B cell (primary cell): ENCODE results near the gene ANTXR1.

Source experiments
- CTCF ChIP-seq: fragments of 200-600 bp; IDR thresholded peaks from one replicate; pipeline ENCODE4 v1.8.0; 2022; ENCODE audit warnings: antibody characterized with exemption, mild to moderate bottlenecking
- EZH2 ChIP-seq: IDR thresholded peaks from 2 replicates; pipeline ENCODE4 v1.6.1; 2012; ENCODE audit warnings: borderline replicate concordance, low read depth, mild to moderate bottlenecking, moderate library complexity, low read length; ENCODE audit not compliant: insufficient read depth, poor library complexity, severe bottlenecking

GRCh38 chr2:69003731-69004130, 9.2 kb upstream of the ANTXR1 start:
- TF ChIP-seq CTCF (no peak), EZH2 (no peak)
